ENCODE measurements around the gene MEF2D.

DNA sequence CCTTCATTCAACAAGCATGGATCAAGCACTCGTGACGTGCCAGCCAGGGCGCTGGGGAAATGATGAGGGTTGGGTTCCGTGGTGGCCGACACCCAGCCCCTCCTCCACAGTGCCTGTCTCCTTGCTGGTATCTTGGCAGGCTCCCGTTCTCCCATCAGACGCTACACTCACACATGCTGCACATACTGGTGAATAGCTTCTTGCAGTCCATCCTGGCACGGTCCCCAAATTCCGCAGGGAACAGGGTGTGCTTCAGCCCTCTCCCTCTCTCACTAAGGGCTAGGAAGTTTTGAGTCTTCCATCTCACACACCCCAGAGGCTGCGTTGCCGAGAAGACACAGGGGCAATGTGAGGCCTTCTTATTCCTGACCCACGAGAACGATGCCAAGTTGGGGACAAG is 10.1 kb upstream of the MEF2D start:
- TF ChIP-seq, protein P1, sequence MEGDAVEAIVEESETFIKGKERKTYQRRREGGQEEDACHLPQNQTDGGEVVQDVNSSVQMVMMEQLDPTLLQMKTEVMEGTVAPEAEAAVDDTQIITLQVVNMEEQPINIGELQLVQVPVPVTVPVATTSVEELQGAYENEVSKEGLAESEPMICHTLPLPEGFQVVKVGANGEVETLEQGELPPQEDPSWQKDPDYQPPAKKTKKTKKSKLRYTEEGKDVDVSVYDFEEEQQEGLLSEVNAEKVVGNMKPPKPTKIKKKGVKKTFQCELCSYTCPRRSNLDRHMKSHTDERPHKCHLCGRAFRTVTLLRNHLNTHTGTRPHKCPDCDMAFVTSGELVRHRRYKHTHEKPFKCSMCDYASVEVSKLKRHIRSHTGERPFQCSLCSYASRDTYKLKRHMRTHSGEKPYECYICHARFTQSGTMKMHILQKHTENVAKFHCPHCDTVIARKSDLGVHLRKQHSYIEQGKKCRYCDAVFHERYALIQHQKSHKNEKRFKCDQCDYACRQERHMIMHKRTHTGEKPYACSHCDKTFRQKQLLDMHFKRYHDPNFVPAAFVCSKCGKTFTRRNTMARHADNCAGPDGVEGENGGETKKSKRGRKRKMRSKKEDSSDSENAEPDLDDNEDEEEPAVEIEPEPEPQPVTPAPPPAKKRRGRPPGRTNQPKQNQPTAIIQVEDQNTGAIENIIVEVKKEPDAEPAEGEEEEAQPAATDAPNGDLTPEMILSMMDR (IDR thresholded peaks at IDR 0.05) = no peak
- TF ChIP-seq POLR2AphosphoS5 (IDR thresholded peaks at IDR 0.05) (peak in 1 of 3 donors; percentile 85), POLR2A (IDR thresholded peaks at IDR 0.05) (no peak), EP300 (IDR thresholded peaks at IDR 0.05) (peak; percentile 89)

All from suprapubic skin (tissue), 4 donors.